Putamen (tissue), 1 donor: ENCODE measurements around the gene FBXO5.
"Not testable (repeated sequence)": the region's sequence is repeated elsewhere in the genome, so short reads cannot be mapped to it uniquely, and the experiment has no call there.

Experiments used
- DNase-seq: peaks from one replicate; pipeline ENCODE4 v3.0.0-alpha.2; 2016; ENCODE audit warnings: low spot score

Gene FBXO5

GRCh38 chr6:152982904-152983636 is at the start of gene FBXO5:
Gene FBXO5 (minus strand): TSS chr6:152983041. CDS start chr6:152982959, 82 bp downstream.
- DNase-seq = peak; percentile 98

- DNase-seq = peak; percentile 3
Measured at GRCh38 chr6:153032255-153032882, 49.5 kb upstream of the FBXO5 start.

DNA sequence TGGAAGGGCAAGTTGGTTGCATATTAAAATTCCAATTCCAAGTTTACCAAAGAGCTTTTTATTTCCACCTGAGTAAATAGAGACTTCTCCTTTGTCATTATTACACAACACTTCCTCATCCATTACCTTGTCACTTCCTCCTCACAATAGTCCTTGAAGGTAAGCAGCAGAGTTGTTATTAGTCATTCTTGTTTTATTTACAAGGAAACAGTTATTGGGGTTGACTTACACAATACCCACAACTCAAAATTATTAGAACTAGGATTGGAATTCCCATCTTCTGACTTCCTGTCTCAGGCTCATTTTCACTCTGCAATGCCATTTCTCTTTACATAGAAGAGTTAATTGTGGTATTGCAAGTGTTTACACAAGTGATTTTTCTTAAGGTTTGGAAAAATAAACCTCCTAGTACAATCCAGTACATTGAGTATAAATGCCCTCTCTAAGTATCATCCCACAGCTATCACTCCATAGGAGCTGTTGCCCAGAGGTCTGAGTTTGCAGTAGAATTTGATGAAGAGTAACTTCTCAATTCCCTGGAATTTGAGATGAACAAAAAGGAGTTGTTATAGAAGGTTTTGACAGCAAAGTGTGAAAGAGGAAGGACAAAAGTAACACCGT is 48.6 kb upstream of the FBXO5 start:
- no peak for DNase-seq

DNA sequence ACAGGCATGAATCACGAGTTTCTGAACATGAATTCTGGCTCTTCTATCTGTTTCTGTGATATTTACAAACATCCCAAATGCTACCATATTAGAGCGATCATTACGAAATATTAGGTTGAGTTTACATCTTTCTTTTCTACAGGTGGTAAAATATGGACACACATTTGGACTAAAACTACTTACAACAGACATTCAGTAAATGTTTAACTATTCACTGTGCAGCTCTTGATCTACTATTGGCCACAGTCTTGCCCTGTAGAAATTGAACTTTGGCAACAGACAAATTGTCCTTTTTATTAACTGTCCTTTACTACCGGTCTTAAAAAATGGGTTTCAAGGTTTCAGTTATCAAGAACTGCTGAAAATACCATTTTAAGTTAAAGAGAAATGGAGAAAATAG is 46.1 kb upstream of the FBXO5 start:
- DNase-seq = no peak

GRCh38 chr6:153028286-153028685 is 45.4 kb upstream of the FBXO5 start:
- no peak for DNase-seq

GRCh38 chr6:153027480-153027879 is 44.6 kb upstream of the FBXO5 start:
- DNase-seq = no peak

DNA sequence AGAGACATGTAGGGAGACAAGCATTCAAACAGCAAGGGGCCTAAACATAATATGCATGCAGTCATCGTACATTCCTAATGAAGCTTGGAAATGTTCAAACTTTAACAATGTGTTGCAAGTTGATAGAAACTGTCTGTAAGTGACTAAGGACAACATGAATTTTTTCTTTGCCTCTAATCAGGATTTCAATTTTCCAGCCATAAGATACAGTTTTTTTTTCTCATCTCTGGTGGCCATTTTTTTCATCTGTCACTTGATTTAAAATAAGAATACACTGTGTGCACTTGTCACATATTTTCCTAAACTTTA is 41.8 kb upstream of the FBXO5 start:
- DNase-seq = no peak

- peak; percentile 28 for DNase-seq
Measured at GRCh38 chr6:153023977-153024708, 41.3 kb upstream of the FBXO5 start.

DNA sequence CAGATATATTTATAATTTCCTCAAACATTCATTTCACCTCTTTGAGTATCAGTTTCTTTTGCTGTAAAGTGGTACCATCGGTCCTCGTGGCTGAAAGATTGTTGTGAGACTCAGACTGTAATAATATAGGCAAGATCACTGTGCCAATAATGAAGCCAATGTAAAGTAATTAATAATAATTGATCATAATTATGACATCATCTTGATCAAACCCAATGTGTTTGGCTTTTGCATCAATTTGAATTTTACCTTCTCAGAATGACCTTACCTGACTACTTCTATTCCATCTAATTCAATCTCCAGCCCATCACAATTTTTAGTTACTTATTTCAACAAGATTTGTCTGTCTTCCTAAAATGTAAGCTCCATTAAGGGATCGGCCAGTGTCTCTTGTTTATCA is 35.5 kb upstream of the FBXO5 start:
- DNase-seq = no peak

DNA sequence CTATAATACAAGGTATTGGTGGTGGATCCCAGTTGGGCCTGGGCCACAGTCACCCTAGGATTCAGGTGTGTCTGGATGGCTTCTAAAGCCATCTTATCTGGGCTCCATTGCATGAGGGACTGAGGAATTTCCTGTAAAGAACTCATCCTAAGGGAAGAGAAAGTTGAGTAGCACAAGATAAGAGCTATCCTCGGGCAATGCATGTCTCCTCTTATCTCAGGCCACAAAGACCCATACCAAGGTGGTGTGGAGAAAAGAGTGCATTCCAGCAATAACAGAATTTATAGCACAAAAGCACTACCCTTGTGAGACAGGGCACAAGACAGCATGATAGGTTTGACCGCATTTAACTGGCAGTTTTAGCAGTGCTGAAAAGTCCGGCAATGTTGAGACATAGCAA is 34.0 kb upstream of the FBXO5 start:
- no peak for DNase-seq

GRCh38 chr6:153015094-153015640 is 32.3 kb upstream of the FBXO5 start:
- DNase-seq = no peak

- no peak for DNase-seq
Measured at GRCh38 chr6:153013438-153013837, 30.6 kb upstream of the FBXO5 start.

- no peak for DNase-seq
Measured at GRCh38 chr6:153012856-153013255, 30.0 kb upstream of the FBXO5 start.

DNA sequence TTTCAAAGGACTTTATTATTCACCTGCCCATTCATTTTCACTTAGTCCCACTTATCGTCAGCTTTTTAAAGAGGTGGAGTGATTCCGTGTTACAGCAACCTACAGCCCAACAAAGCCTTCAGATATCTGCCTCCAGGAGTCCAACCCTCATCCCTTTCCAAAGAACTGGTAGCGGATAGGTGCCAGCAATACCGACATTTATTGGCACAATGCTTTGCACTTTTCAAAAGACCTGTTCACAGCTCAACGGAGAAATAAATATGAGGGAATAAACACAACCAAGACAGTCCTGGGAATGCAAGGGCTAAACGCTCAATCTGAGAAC is 20.5 kb upstream of the FBXO5 start:
- peak; percentile 36 for DNase-seq

DNA sequence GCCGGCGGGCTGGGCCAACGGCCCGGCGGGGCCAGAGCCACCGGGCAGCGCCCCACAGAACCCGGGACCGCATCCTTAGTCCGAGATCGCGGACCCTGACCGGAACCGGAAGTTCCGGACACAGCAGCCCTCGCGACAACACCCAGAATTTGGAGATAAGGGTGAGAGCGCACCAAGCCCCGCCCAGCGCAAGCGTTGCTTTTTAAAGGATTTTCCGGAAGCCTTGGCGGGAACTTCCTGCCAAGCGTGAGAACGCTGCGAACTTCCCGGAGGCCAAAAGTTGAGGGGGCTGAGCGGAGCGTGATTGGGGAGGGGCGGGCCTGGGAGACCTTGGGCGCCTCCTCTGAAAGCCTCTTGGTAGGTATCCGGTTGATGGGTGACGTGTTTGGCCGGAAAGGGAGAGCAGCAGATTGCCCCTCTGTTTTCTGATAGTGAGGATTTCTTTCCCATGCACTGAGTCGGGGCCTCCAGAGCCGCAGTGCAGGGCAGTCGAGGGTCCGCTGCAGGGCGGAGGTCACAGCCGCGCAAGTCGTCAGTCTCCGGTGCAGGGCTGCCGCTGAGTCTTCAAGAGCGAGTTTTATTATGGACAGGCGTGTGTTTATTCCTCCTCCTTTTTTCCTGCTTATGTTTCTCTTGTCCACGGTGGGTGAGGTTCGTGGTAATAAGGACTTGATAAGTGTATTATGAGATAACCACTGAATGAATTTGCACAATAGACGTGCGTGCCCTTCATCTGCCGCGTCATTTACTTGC is 19.9 kb upstream of the FBXO5 start, which contains the start of gene MTRF1L:
Gene MTRF1L (minus strand): TSS at position 97 of the 753 bp plus-strand sequence. CDS start 24 bp downstream, at position 73.
- peak; percentile 94 for DNase-seq

DNA sequence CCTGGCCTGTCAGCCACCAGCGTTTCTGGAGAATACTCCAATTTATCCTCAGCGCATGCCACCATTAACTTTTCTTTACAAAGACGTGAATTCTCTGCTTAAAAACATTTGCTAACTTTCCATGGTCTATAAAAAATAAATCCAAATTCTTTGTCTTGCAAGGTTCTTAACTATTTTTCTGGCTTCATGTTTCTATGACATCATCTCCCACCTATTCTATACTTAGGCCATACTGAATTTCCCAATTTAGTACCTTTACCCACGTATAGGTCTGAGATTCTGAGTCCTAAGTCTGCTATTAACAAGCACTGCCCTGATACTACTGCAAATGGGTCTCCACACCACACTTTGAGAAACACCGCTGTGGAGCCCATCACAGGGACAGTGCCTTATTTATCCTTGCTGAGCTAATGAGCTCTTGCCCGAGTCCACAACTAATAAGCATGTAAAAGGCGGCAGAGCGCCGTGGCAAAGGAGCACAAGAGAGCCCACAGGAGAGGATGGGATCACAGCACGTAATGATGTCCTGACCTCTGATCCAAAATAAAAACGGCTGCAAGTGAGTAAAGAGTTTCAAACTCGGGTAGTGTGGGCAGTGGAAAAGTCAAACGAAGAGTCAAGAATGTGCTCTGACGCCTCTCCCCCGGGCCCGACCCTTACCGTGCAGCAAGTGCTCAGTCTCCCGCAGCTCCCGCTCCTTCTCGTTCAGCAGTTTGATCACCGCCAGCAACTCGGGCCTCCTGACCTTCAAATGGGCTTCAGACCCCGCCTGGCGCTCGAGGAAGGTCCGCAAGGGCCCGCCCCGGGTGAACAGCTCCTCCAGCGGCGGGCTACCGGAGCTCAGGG is 19.1 kb upstream of the FBXO5 start:
- peak; percentile 34 for DNase-seq

DNA sequence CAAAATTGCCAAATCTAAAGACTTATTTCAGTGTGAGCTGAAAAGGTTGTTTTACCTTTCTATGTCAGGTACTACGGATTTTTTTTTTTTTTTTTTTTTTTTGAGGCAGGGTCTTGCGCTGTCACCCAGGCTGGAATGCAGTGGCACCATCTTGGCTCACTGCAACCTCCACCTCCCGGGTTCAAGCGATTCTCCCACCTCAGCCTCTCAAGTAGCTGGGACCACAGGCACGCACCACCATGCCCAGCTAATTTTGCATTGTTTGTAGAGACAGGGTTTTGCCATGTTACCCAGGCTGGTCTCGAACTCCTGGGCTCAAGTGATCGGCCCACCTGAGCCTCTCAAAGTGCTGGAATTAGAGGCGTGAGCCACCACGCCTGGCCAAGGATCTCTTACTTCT is 17.9 kb upstream of the FBXO5 start:
- not testable (repeated sequence) for DNase-seq

- DNase-seq = no peak
Measured at GRCh38 chr6:153000243-153000642, 17.4 kb upstream of the FBXO5 start.

DNA sequence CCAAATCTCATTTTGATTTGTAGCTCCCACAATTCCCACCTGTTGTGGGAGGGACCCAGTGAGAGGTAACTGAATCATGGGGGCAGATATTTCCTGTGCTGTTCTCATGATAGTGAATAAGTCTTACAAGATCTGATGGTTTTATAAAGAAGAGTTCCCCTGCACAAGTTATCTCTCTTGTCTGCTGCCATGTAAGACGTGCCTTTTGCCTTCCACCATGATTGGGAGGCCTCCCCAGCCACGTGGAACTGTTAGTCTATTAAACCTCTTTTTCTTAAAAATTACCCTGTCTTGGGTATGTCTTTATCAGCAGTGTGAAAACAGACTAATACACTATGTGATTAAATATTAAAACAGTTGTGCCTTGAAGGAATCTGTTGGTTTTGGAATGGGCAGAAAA is 16.7 kb upstream of the FBXO5 start:
- DNase-seq = not testable (repeated sequence)

- DNase-seq = no peak
Measured at GRCh38 chr6:152993847-152994246, 11.0 kb upstream of the FBXO5 start.

DNA sequence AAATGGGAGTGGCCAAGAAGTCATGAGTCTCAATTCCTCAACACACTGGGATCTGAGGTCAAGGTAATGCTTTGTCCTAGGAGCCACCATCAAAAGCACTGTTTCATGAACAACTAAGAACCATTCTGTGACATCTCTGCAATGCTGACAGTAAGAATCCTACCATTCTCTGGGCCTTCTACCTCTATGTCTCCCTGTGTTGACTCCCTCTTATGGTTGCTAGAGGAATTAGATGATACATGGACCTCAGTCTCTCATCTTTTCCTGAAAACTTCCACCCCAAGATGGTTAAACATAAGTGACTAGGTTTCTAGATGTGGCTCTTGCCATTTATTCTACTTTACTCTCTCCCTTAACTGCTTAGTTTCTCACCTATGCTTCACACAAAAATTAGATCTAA is 10.6 kb upstream of the FBXO5 start:
- DNase-seq = no peak
